Measurements from ENCODE around the gene XYLB. TPM values are rescaled to one million over a fixed set of nuclear protein-coding genes. Genes with fewer than 3 reads are reported as not detected.
"Not testable (repeated sequence)": the region's sequence is repeated elsewhere in the genome, so short reads cannot be mapped to it uniquely, and the experiment has no call there.

Gene XYLB
- total and polyA plus RNA-seq, 5 donors: 0.37 to 1.3 (median 0.65) TPM

GRCh38 chr3:38313695-38314094 lies 32.9 kb upstream of the XYLB start:
- Histone ChIP-seq H3K4me1 (ENCODE audit: control insufficient read depth, insufficient read depth, low read length) (no peaks in the 10 kb centered on the region), H3K27ac (ENCODE audit: low read length) (no peak overlapping the region), H3K9me3 (ENCODE audit: control insufficient read depth, low read length) (no peaks in the 10 kb centered on the region), H3K4me3 (ENCODE audit: low read length) (no peak overlapping the region), H3K27me3 (ENCODE audit: control insufficient read depth, insufficient read depth) (no peaks in the 10 kb centered on the region)
- intact Hi-C loops (cut with DNase I): no loop called here
- WGBS: 78% methylated on average over 11 of the region's 11 CpGs
- no peak for DNase-seq
- ATAC-seq: no peak

GRCh38 chr3:38314112-38314763 lies 32.3 kb upstream of the XYLB start:
- no peak for DNase-seq
- Histone ChIP-seq H3K27me3 (ENCODE audit: control insufficient read depth, insufficient read depth) (no peaks in the 10 kb centered on the region), H3K4me1 (ENCODE audit: control insufficient read depth, insufficient read depth, low read length) (no peaks in the 10 kb centered on the region), H3K9me3 (ENCODE audit: control insufficient read depth, low read length) (no peaks in the 10 kb centered on the region), H3K4me3 (ENCODE audit: low read length) (no peak overlapping the region), H3K27ac (ENCODE audit: low read length) (no peak overlapping the region)
- intact Hi-C loops (cut with DNase I): no loop called here
- 26% methylated on average over 4 of the region's 4 CpGs for WGBS
- ATAC-seq: no peak

GRCh38 chr3:38314764-38315487 lies 31.7 kb upstream of the XYLB start:
- Histone ChIP-seq H3K4me1 (ENCODE audit: control insufficient read depth, insufficient read depth, low read length) (no peaks in the 10 kb centered on the region), H3K27ac (ENCODE audit: low read length) (no peak overlapping the region), H3K9me3 (ENCODE audit: control insufficient read depth, low read length) (no peaks in the 10 kb centered on the region), H3K27me3 (ENCODE audit: control insufficient read depth, insufficient read depth) (no peaks in the 10 kb centered on the region), H3K4me3 (ENCODE audit: low read length) (no peak overlapping the region)
- DNase-seq: no peak
- 67% methylated on average over 5 of the region's 5 CpGs for WGBS
- ATAC-seq: no peak
- intact Hi-C loops (cut with DNase I): no loop called here

GRCh38 chr3:38315488-38316230 lies 30.9 kb upstream of the XYLB start:
- no peaks in the 10 kb centered on the region for H3K9me3 ChIP-seq (ENCODE audit: control insufficient read depth, low read length)
- DNase-seq (no peak), ATAC-seq (no peak)
- 86% methylated on average over 10 of the region's 10 CpGs for WGBS
- no peak overlapping the region for H3K4me3 ChIP-seq (ENCODE audit: low read length)
- no peaks in the 10 kb centered on the region for H3K27me3 ChIP-seq (ENCODE audit: control insufficient read depth, insufficient read depth)
- no peaks in the 10 kb centered on the region for H3K4me1 ChIP-seq (ENCODE audit: control insufficient read depth, insufficient read depth, low read length)
- no peak overlapping the region for H3K27ac ChIP-seq (ENCODE audit: low read length)
- intact Hi-C loops (cut with DNase I): no loop called here

GRCh38 chr3:38316356-38317191 lies 30.0 kb upstream of the XYLB start:
- WGBS: 72% methylated on average over 22 of the region's 22 CpGs
- no peaks in the 10 kb centered on the region for H3K4me1 ChIP-seq (ENCODE audit: control insufficient read depth, insufficient read depth, low read length)
- intact Hi-C loops (cut with DNase I): no loop called here
- ATAC-seq: no peak
- H3K9me3 ChIP-seq (ENCODE audit: control insufficient read depth, low read length): no peaks in the 10 kb centered on the region
- no peak for DNase-seq
- no peak overlapping the region for H3K4me3 ChIP-seq (ENCODE audit: low read length)
- H3K27me3 ChIP-seq (ENCODE audit: control insufficient read depth, insufficient read depth): no peaks in the 10 kb centered on the region
- H3K27ac ChIP-seq (ENCODE audit: low read length): no peak overlapping the region

- ATAC-seq (peak in 1 of 2 donors; percentile 11), DNase-seq (no peak)
- WGBS: 81% methylated on average over 7 of the region's 7 CpGs
- H3K4me3 ChIP-seq (ENCODE audit: low read length): no peak overlapping the region
- no peak overlapping the region for H3K27ac ChIP-seq (ENCODE audit: low read length)
- no peaks in the 10 kb centered on the region for H3K9me3 ChIP-seq (ENCODE audit: control insufficient read depth, low read length)
- H3K4me1 ChIP-seq (ENCODE audit: control insufficient read depth, insufficient read depth, low read length): no peaks in the 10 kb centered on the region
- intact Hi-C loops (cut with DNase I): no loop called here
- H3K27me3 ChIP-seq (ENCODE audit: control insufficient read depth, insufficient read depth): no peaks in the 10 kb centered on the region
These were observed 29.3 kb upstream of the XYLB start for GRCh38 chr3:38317192-38317759.

- no peak overlapping the region for H3K4me3 ChIP-seq (ENCODE audit: low read length)
- no peak for DNase-seq
- WGBS: 86% methylated on average over 8 of the region's 8 CpGs
- intact Hi-C loops (cut with DNase I): no loop called here
- ATAC-seq: no peak
- no peak overlapping the region for H3K27ac ChIP-seq (ENCODE audit: low read length)
- no peaks in the 10 kb centered on the region for H3K27me3 ChIP-seq (ENCODE audit: control insufficient read depth, insufficient read depth)
- no peaks in the 10 kb centered on the region for H3K4me1 ChIP-seq (ENCODE audit: control insufficient read depth, insufficient read depth, low read length)
- H3K9me3 ChIP-seq (ENCODE audit: control insufficient read depth, low read length): no peaks in the 10 kb centered on the region
These were observed 27.6 kb upstream of the XYLB start for GRCh38 chr3:38318766-38319671.

GRCh38 chr3:38320638-38321037 lies 25.9 kb upstream of the XYLB start:
- H3K4me1 ChIP-seq (ENCODE audit: control insufficient read depth, insufficient read depth, low read length); H3K27ac ChIP-seq (ENCODE audit: low read length); H3K9me3 ChIP-seq (ENCODE audit: control insufficient read depth, low read length); H3K27me3 ChIP-seq (ENCODE audit: control insufficient read depth, insufficient read depth); intact Hi-C loops (cut with DNase I); DNase-seq; H3K4me3 ChIP-seq (ENCODE audit: low read length); ATAC-seq: not testable (repeated sequence)
- WGBS: 90% methylated on average over 4 of the region's 4 CpGs

- H3K4me3 ChIP-seq (ENCODE audit: low read length): no peak overlapping the region
These were observed 23.5 kb upstream of the XYLB start for GRCh38 chr3:38323060-38323459.

GRCh38 chr3:38325256-38325655 lies 21.3 kb upstream of the XYLB start:
- Histone ChIP-seq H3K27ac (ENCODE audit: low read length) (no peak overlapping the region), H3K4me3 (ENCODE audit: low read length) (no peak overlapping the region), H3K27me3 (ENCODE audit: control insufficient read depth, insufficient read depth) (no peaks in the 10 kb centered on the region), H3K9me3 (ENCODE audit: control insufficient read depth, low read length) (no peaks in the 10 kb centered on the region), H3K4me1 (ENCODE audit: control insufficient read depth, insufficient read depth, low read length) (no peaks in the 10 kb centered on the region)
- WGBS: 74% methylated on average over 2 of the region's 2 CpGs
- intact Hi-C loops (cut with DNase I): no loop called here
- ATAC-seq (no peak), DNase-seq (no peak)

More at GRCh38 chr3:38323060-38323459, 23.5 kb upstream of the XYLB start:
- H3K27ac ChIP-seq (ENCODE audit: low read length): no peak overlapping the region
- DNase-seq (no peak), ATAC-seq (no peak)
- H3K4me1 ChIP-seq (ENCODE audit: control insufficient read depth, insufficient read depth, low read length): no peaks in the 10 kb centered on the region
- H3K27me3 ChIP-seq (ENCODE audit: control insufficient read depth, insufficient read depth): no peaks in the 10 kb centered on the region
- H3K9me3 ChIP-seq (ENCODE audit: control insufficient read depth, low read length): no peaks in the 10 kb centered on the region
- intact Hi-C loops (cut with DNase I): no loop called here
- 86% methylated on average over 1 of the region's 1 CpG for WGBS
